Coronary artery (tissue), 2 donors: ENCODE results near the gene RASAL2.

Experiments
- DNase-seq: peaks from one replicate; pipeline ENCODE4 v3.0.0-alpha.2; 2017; ENCODE audit warnings: low spot score
- H3K27ac ChIP-seq, 2 donors: fragments of 200-600 bp; sonication (generic); one replicate each; pipeline ENCODE4 v1.5.1; 2016 to 2019
- H3K4me3 ChIP-seq: fragments of 200-600 bp; sonication (generic); 2 replicates; pipeline ENCODE4 v1.5.1; 2016; ENCODE audit warnings: mild to moderate bottlenecking, moderate library complexity
- CTCF ChIP-seq: fragments of 200-600 bp; sonication (generic); IDR thresholded peaks from one replicate; pipeline ENCODE4 v1.5.1; 2019; ENCODE audit warnings: antibody characterized with exemption

The RASAL2 gene

GRCh38 chr1:178518894-178519293 is 425.0 kb downstream of the RASAL2 start:
- DNase-seq = no peak
- TF ChIP-seq CTCF = no peak
- no peak overlapping the region for H3K4me3 ChIP-seq
- no peak overlapping the region for H3K27ac ChIP-seq

- Histone ChIP-seq H3K27ac (no peak overlapping the region), H3K4me3 (no peak overlapping the region)
- no peak for DNase-seq
- TF ChIP-seq CTCF = no peak
Observed at GRCh38 chr1:178520803-178521202, 426.9 kb downstream of the RASAL2 start.

- no peak for DNase-seq
- TF ChIP-seq CTCF = no peak
- H3K4me3 ChIP-seq = no peak overlapping the region
- no peak overlapping the region for H3K27ac ChIP-seq
Observed at GRCh38 chr1:178521241-178521640, 427.3 kb downstream of the RASAL2 start.

- H3K27ac ChIP-seq = no peak overlapping the region
- no peak overlapping the region for H3K4me3 ChIP-seq
- DNase-seq = no peak
- TF ChIP-seq CTCF = no peak
Observed at GRCh38 chr1:178527117-178527516, 433.2 kb downstream of the RASAL2 start.

- TF ChIP-seq CTCF = no peak
- no peak for DNase-seq
- H3K27ac ChIP-seq = no peak overlapping the region
- no peak overlapping the region for H3K4me3 ChIP-seq
Observed at GRCh38 chr1:178528228-178528952, 434.5 kb downstream of the RASAL2 start.

- DNase-seq = no peak
- Histone ChIP-seq H3K4me3 (no peak overlapping the region), H3K27ac (no peak overlapping the region)
- no peak for TF ChIP-seq CTCF
Observed at GRCh38 chr1:178528953-178529335, 435.0 kb downstream of the RASAL2 start.

- no peak for DNase-seq
- no peak for TF ChIP-seq CTCF
Observed at GRCh38 chr1:178529364-178530036, 435.6 kb downstream of the RASAL2 start.

More at GRCh38 chr1:178529364-178530036, 435.6 kb downstream of the RASAL2 start:
- no peak overlapping the region for H3K4me3 ChIP-seq
- no peak overlapping the region for H3K27ac ChIP-seq
